Stimulated activated CD4-positive, alpha-beta T cell treated with anti-CD3 and anti-CD28 coated beads, TNF-alpha, amount 100 ng/mL, for 1 hour (primary cell): Measurements from ENCODE around the gene WDR86.

ENCODE experiments used
- DNase-seq, 3 donors: peaks; one replicate each; pipeline ENCODE4 v3.0.0-alpha.2; 2020; ENCODE audit warnings: low read depth in 3 of 3, low spot score in 1 of 3

WDR86 gene

DNA sequence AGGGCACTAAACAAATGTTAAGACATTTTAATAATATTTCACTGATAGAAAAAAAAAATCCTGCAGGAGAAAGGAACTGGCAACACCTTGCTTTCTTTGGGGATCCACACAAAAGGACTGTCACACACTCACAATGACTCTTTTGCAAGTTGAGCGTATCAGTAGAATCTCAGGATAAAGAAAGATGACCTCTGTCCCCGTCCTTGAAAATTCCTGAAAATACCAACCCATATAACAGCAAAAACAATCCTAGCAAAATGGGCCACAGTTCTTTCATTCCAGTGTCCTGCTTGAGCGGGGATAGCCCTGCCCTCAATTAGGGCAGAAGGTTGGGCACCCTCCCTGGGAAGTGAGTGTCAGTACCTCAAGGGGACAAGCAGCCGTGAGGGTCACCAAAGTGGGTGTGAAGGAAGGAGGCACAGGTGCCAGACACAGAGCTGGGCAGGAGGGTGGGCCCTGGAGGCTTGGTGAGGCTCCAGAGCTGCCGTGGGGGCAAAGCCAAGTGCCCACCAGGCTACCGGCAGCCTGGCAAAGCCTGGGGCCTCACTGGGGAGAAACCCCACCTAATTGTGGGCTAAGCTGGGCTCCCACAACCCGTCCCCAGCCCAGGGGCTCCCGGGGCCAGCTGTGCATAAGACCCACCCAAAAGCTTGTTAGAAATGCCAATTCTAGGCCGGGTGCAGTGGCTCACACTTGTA, 2.8 kb downstream of the WDR86 start:
- no peak for DNase-seq

DNA sequence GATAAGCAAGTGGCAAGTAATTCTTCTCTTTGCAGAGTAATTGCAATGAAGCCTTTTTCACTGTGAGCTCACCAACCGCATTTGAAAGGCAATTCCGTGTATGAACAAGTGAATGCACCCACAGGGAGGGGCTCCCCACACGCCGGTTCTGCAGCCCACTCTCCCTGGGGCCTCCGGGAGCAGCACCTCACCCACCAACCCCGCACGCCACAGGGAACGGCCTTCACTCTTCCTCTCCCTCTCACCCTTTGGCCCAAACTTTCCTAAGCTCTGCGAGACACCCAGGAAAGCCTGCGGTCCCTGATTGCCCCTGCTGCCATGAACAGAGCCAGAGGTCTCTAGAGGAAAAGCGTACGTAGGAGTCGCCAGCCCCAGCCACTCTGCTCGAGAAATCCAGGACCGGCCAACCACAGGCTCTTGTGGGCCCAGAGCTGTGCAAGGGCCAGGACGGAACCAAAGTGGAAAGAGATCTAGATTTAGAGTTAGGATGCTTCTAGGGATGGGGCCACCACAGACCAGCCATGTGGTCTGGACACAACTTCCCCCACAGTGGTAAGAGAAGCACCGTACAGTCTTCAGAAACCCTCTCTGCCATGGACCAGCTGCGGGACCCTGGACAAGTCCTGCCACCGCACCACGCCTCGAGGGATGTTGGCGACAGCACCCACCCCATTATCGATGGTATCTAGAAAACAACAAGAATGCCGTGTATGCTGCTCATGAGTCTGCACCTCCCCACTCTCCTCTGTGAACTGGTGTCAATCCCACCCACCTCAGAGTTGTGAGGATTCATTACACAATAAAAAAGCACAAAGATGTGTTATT, 3.6 kb downstream of the WDR86 start:
- DNase-seq = no peak

DNA sequence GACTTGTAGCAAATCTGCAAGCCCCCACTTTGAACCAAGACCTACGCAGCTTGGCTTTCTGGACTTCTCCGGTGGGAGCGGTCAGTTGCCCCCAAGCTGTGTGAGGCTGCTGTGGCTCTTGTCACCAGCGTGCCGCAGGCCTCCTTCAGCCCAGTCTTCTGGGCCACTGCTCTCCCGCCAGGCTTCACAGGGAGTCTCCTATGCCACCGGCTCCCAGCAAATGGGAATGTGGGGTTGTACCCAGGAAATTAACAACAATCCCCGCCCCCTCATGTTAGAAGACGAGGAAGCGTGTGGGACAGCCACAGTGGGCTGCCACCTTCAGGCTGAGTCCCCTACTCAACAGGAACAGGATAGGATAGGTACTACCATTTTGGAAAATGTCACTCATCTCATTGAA, 4.2 kb downstream of the WDR86 start:
- no peak for DNase-seq

DNA sequence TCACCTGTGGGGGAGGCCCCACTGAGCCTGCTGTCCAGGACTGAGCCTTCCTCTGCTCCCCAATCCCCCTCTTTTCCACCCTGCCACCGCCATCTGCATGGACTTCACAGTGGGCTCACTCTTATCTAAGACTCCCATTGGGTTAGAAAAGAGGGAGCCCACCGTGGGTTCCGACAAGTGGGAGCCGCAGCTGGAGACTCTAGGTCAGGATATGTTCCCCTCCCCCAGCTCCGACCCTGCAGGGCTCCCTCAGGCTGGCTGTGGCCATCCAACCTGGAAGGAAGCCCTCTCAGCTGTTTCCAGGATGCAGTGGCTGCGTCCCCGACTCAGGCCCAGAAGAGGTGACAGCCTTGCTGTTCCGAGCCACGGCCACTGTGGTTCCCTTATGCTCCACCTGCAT, 4.8 kb downstream of the WDR86 start:
- DNase-seq = no peak

DNA sequence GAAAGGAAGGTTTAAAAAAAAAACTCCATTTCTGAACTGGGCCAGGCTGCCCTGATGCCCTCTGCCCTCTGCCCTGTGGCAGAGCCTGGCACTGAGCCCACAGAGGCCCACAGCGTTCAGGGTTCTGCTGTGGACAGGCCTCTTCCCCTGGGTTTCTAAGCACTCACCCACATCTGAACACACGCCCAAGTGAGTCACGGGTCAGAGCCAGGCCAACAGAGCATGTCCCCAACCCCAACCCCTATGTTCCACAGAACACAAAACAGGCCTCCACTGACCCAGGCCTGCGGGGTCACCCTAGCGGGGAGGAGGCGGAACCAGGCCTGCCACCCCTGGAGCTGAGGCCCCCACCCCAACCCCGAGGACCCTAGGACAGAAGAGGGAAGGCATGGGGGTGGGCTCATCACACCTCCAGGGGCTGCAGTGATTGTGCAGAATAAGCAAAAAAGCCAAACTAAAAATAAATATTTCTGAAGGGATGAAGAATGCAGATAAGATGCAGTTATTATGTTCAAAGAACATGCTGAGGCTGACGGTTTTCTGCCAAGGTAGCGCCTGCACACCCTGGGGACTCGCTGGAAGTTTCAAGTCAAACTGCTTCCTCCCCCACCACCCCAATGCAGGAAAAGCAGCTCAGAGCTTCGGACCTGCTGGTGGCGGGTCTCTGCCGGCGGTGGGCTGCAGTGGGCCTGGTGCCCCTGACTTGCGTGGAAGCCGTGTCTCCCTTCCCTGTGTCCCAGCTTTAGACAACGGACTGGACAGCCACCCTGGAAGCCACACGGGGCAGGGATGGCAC, 5.4 kb downstream of the WDR86 start:
- DNase-seq = no peak

DNA sequence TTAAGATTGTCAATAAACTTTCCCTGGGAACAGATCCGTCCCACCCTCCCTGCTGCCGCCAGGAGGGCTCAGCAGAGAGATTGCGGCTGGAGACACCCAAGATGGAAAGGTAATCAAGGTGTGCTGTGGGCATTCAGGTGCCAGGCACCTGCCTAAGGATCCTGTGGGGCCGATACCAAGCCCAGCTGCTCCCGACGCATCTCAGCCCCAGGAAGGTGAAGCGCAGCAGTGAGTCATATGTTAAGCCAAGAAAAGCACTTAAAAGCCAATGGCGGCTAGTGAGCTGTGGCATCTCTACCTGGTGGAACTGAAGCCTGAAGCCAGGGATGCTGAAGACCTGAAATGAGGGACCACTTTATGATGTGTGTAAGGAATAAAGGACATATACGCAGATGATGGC, 6.1 kb downstream of the WDR86 start:
- no peak for DNase-seq

DNA sequence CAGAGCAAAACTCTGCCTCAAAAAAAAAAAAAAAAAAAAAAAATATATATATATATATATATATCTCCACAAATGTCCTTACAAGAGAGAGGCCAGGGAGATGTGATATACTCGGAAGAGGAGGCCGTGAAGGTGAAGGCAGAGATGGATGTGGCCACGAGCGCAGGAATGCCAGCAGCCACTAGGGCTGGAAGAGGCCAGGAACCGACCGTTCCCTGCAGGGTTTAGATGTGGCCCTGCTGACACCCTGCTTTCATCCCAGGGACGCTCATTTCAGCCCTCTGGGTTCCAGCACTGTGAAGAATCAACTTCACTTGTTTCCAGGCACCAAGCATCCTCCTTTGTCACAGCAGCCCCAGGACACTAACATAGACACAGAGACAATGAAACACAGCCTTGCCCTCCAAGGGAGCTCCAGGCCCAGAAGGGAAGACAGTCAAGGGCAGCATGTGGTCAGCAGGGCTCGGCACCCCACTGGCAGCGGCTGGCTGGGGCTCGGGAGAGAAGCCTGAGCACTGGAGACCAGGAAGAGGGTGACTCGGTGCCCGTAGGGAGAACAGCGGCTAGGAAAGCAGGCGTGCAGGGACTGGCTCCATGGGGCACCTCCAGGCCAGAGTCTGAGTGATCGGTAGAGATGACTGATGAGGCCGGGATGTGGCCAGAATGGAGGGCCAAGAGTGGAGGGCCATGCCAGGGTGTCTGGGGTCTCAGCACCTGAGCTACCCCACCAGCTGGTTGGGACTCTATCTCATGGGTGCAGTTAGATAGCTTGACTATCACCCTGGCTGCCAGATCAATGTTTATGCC, 7.6 kb downstream of the WDR86 start:
- DNase-seq = no peak

DNA sequence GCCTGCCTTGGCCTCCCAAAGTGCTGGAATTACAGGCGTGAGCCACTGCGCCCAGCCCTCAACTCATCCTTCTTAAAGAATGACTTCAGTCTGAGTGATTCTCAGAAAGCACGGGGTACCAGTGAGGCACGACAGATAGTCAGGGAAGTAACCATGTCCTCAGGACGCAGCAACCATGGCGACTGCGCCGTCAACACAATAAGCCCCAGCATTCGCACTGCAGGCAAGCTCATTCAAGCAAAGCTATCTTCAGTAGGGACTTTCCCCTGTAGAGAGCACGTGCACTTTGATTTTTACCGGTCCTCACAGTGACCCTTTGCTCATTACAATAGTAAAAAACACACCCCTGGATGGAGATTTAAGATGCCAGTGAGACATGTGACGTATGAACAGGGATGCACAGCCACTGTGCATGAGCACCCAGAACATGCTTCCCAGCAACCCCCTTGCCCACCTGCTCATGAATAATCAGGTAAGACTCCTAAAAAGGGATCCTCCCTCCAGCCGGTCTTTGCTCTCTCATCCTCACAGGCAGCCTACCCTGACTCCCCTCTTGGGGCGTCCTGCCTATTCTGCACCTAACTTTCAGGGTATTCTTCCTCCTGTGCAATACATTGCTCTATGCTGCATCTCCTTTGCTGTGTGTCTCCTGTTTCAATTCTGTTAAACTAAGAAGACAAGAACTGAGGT, 9.1 kb downstream of the WDR86 start:
- DNase-seq = no peak

DNA sequence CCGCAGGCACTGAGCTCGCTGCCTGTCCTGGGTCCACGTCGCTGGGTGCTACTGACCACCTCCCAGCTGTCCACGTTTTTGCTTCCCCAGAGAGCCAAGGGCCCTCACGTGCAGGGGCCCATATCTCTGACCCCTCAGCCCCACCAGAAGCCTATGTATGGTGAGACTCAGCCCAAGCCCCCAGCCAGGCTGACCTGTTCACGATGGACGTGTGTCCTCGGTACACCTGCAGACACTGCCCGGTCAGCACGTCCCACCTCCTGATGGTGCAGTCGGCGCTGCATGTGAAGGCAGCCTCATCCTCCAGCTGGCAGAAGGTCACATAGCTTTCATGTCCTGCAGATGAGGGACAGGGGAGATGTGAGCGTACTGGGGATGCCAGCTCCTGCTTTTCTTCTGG, 9.9 kb downstream of the WDR86 start:
- no peak for DNase-seq

DNA sequence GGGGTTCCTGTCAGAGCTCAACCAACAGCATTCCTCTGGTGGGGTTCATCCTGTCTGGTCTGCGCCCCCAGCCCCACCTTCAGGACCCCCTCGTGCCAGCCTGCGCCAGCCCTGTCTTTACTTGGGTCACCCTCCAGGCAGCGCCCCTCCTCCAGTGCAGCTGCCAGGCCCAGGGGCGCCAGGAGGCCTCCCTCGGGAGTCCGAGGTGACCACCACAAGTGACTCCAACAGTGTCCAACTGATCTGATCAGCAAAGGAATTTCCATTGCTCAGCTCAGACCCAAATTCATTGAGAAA, 10.6 kb downstream of the WDR86 start:
- DNase-seq = no peak

DNA sequence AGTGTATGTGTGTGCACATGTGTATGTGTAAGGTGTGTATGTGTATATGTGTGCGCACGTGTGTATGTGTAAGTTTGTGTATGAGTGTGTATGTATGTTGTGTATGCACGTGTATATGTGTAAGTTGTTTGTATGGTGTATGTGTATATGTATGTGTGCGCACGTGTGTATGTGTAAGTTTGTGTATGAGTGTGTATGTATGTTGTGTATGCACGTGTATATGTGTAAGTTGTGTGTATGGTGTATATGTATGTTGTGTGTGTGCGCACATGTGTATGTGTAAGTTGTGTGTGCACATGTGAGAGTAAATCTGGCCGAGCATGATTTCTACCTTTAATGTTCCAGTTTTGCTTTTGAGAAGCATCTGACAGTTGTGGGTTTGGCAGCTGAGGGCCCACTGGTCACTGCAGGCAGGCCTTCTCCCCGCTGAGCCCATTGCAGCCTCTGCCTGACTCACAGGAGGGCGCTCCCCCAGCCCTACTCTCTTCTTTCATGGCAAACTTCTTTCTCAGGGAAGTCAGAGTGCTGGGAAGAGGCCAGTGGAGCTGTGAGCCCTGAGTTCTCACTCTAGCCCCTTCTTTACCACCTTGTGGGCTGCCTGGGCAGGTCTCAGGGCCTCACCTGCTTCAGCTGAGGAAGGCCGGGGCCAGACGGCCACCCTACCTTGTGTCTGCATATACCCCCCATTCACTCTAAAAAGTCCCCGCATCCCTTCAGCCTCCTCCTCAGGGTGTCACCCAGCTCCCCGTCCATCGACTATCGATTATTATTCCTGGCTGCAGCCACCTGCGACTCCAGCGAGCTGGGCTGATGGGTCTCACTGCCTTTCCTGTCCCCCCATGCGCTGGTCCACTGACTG, 11.2 kb downstream of the WDR86 start:
- DNase-seq = no peak

DNA sequence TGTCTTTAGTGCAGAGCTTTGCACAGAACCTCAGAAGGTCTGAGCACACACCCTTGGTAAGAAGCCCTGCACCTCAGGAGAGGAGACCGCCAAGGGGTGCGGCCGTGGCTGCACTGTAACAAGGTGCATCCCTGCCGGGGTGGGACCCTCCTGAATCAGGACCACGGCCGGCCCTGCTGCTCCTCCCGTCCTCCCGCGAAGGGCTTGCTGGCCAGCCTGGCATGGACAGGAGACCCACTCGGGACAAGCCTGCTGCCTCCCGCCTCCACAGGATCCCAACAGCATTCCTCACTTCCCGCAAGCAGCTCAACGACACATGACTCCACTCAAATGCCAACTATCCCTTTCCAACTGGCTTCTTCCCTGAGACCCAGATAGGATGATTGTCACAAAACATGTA, 12.8 kb downstream of the WDR86 start:
- no peak for DNase-seq

DNA sequence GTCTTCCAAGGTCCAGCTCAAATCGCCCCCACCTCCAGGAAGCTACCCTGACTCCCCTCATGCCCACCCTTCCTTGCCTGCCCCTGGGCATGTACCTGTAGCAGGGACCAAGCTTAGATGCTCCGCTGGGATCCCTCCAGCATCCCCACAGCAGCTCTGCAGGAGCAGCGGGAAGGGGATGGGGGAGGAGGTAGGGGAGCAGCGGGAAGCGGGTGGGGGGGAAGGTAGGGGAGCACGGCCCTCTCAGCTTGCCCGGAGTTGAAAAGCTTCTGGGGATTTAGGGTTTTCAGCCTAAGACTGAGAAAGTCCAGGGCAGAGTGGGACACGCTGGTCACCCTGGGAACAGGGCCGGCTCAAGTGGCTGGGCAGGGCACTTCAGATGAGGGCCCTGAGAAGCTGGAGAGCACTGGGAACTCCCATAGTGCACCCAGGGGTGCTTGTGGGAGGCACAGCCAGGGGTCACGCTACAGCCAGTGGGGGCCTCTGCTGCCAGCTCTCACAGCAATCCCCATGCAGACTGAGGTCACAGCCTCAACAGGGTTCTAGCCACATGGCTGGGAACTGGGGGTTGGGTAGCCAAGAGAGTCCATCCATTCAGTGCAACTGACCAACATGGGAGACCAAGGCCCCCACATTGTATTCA, 13.4 kb downstream of the WDR86 start:
- no peak for DNase-seq

DNA sequence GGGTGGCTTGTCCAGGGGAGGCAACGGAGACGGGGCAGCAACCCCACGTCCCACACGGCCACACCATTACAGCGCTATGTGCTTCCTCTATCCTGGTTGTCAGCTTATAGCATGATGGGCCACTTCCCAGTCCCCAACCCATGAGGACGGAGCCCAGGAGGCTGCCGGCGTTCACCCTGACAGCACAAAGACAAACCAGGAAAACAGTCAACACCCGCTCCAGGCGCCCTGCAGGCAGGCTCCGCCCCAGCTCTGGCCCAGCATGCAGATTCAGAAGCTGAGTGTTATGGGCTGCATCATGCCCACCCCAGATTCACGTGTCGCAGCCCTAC, 14.8 kb downstream of the WDR86 start:
- DNase-seq = no peak

DNA sequence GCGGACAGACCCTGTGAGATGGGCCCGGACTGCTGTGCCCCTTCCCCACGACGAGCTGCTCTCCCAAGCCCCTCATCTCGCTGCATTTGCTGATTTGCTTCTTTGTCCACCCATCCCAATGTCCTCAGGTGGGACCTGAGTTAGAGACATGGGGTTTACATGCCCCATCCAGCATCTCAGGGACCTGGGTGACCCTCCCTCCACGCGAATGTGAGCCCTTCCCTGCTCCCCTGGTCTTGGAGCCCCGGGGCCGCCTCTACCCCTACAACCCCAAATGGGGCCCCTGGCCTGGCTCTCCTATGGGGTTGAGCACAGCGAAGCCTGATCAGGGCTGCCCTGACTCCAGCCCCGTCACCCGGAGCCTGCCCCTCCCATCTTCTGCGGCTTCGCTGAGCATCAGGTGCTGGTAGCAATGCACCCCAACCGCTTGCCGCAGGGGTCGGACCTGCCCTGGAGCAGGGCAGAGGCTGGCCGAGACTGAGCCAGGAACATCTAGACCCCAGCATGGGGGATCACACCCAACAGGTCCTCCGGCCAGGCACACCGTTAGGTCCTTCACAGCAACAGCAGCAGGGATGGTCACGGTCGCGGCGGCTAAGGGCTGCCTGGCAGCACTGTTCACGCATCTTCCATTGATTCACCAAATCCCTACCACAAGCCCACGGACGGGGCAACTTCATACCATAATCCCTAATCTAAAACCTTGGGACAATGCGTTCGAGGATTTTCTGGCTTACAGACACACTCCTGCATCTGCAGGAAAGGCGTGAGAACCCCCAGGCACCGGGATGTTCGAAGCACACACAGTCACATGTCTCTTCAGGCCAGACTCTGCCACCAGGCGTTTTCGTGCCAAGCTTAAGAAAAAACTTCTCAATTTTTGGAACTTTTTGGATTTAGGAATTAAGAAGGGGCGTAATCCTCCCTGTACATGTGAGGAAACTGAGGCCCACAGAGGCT, 15.5 kb downstream of the WDR86 start:
- DNase-seq = no peak

DNA sequence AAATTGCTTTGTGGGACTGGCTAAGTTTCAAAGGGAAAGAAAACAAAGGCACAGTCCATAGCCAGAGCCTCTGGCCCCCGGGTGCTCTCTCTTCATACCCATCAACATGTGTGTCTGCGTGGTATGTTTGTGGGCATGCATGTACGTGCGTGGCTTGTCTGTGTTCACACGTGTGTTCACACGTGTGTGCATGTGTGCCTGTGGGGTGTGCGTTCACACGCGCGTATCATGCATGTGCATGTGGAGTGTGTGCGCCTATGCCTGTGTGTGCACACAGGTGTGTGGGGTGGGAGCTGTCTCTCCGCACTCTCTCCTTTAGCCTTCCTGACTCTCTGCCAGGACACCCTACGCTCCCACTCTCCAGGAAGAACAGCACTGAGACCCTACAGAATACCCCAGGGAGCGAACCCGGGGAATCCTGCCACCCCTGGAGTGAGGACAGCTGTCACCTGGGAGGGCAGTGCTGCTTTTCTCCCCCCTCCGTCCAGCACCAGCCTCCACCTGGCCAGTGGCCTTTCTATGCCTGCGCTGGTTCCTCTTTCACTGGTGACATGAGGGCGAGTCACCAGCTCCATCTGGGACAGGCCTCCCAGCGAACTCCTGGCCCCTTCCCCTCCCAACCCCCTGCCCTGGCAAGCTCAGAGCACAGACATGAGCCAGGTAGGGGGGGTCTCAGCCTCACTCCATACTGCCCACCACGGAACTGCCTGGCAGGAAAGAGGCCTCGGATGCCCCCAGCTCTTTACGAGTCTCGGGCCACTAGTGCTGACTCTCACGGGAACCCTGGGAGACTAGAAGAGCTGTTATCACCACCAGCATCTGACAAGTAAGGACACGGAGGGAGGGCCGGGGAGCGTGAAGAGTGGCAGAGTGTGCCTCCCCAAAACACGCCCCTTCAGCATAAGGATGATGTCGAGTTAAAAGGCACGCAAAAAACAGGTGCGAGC, 16.5 kb downstream of the WDR86 start:
- DNase-seq = no peak

DNA sequence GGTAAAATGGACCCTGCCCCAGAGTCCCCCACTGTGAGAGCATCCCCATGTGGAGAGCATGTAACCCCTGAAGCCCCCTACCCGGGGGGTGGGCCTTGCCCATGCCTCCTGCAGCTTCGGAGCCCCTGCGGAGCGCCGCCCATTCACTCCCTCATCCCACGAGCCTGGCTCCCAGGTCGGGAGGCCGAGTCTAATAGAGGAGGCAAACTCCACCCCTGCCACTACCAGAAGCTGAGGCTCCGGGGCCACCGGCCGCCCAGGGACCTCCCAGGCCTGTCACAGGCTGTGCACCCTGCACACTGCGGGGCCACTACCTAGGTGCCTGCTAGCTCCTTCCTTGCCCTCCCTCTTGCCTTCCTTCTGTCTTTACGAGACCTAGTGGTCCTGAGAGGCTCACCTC, 17.4 kb downstream of the WDR86 start:
- DNase-seq = no peak
